Keratinocyte (primary cell): ENCODE results near the gene UHRF2. TPM values are rescaled to one million over a fixed set of nuclear protein-coding genes. Genes with fewer than 3 reads are reported as not detected.
A peak's percentile ranks its signal among the peaks of the same experiment; 100 is the strongest.

Experiments
- DNase-seq: peaks from one replicate; pipeline ENCODE4 v3.0.0-alpha.2; 2011; ENCODE audit warnings: low read depth, missing footprints, low spot score
- FAIRE-seq: peaks from 2 replicates; lab custom pipeline; 2011; peaks lifted over from hg19 to GRCh38; lab: Jason Lieb, UNC
- H2AFZ ChIP-seq: 2 replicates; pipeline ENCODE4 v1.6.0; 2012; ENCODE audit warnings: low read length, control low read depth, inconsistent platforms; ENCODE audit not compliant: control insufficient read depth
- H3K27ac ChIP-seq: 2 replicates; pipeline ENCODE4 v1.5.1; 2011; ENCODE audit warnings: low read length; ENCODE audit not compliant: control insufficient read depth, insufficient read depth
- H3K27me3 ChIP-seq: 3 replicates; pipeline ENCODE4 v1.6.0; 2011; ENCODE audit warnings: low read length; ENCODE audit not compliant: control insufficient read depth, insufficient read depth; ENCODE audit errors: extremely low read depth
- H3K36me3 ChIP-seq, 2 experiments: 2 replicates in 1 of 2; 3 replicates in 1 of 2; pipeline ENCODE4 v1.5.1; 2011; ENCODE audit warnings: low read length in 2 of 2, mild to moderate bottlenecking in 1 of 2; ENCODE audit not compliant: control insufficient read depth in 2 of 2, insufficient read depth in 2 of 2; ENCODE audit errors: extremely low read depth in 1 of 2
- H3K4me1 ChIP-seq: 3 replicates; pipeline ENCODE4 v1.5.1; 2011; ENCODE audit warnings: low read length; ENCODE audit not compliant: control insufficient read depth, insufficient read depth; ENCODE audit errors: extremely low read depth
- H3K4me2 ChIP-seq: 3 replicates; pipeline ENCODE4 v1.6.0; 2011; ENCODE audit warnings: low read depth, low read length; ENCODE audit not compliant: control insufficient read depth, insufficient read depth; ENCODE audit errors: extremely low read depth
- H3K4me3 ChIP-seq, 3 experiments: fragments of 200-600 bp in 1 of 3; sonication (generic) in 1 of 3; 2 replicates in 2 of 3; 3 replicates in 1 of 3; pipeline ENCODE4 v1.5.1; 2011 to 2016; ENCODE audit warnings: low read length in 3 of 3, mild to moderate bottlenecking in 3 of 3, control low read depth in 2 of 3, inconsistent platforms in 1 of 3, low read depth in 1 of 3, mixed read lengths in 1 of 3, mixed run types in 1 of 3, moderate library complexity in 1 of 3; ENCODE audit not compliant: control insufficient read depth in 2 of 3, insufficient read depth in 2 of 3; ENCODE audit errors: extremely low read depth in 1 of 3
- H3K79me2 ChIP-seq: 2 replicates; pipeline ENCODE4 v1.6.0; 2012; ENCODE audit warnings: low read length; ENCODE audit not compliant: control insufficient read depth, insufficient read depth
- H3K9ac ChIP-seq: 3 replicates; pipeline ENCODE4 v1.6.0; 2011; ENCODE audit warnings: low read length; ENCODE audit not compliant: control insufficient read depth, insufficient read depth; ENCODE audit errors: extremely low read depth
- H3K9me1 ChIP-seq: 3 replicates; pipeline ENCODE4 v1.6.0; 2011; ENCODE audit warnings: low read length; ENCODE audit not compliant: control insufficient read depth, insufficient read depth; ENCODE audit errors: extremely low read depth
- H3K9me3 ChIP-seq: 2 replicates; pipeline ENCODE4 v1.5.1; 2012; ENCODE audit warnings: low read depth, low read length; ENCODE audit not compliant: control insufficient read depth
- H4K20me1 ChIP-seq: 3 replicates; pipeline ENCODE4 v1.6.0; 2011; ENCODE audit warnings: low read length; ENCODE audit not compliant: control insufficient read depth, insufficient read depth; ENCODE audit errors: extremely low read depth
- EZH2 ChIP-seq: IDR thresholded peaks from one replicate; pipeline ENCODE4 v1.6.1; 2012; ENCODE audit warnings: inconsistent platforms, mild to moderate bottlenecking, low read length, moderate library complexity
- dilution Hi-C: fragments of 300-500 bp; cut with MboI; formaldehyde crosslinking; loops from one replicate; pipeline ENCODE4 v1.7.0; 2020; ENCODE audit warnings: low sequenced_read_pairs; ENCODE audit not compliant: extremely low pct_ligation_motif_present
- polyA plus RNA-seq, 5 experiments: library from polyadenylated mRNA; depleted of rRNA in 3 of 5; stranded (reverse) in 3 of 5; stranded (forward) in 1 of 5; unstranded in 1 of 5; fragments of >200 nt; gene quantifications; 1 replicate in 1 of 5; 2 replicates in 3 of 5; 3 replicates in 1 of 5; pipeline versions ENCODE4 v1.2.1 to v1.2.3, GENCODE V29; 2011 to 2012; ENCODE audit warnings: missing spikeins in 2 of 5, low read depth in 1 of 5, low replicate concordance in 1 of 5
- small RNA-seq, 3 experiments: library from RNA; depleted of rRNA; stranded (forward); fragments of <200 nt; gene quantifications; one replicate each; pipeline ENCODE3, GENCODE V24; 2012; ENCODE audit warnings: low read depth in 3 of 3, low replicate concordance in 1 of 3; ENCODE audit not compliant: insufficient read length in 3 of 3
- TF ChIP-seq, protein P1 (sequence below), 3 experiments: IDR thresholded peaks in 1 of 3; conservative IDR thresholded peaks in 1 of 3; optimal IDR thresholded peaks in 1 of 3; 2 replicates in 2 of 3; 3 replicates in 1 of 3; pipeline versions ENCODE3 to v1.5.1; 2011; ENCODE audit warnings: low read length in 3 of 3, mild to moderate bottlenecking in 3 of 3, moderate library complexity in 2 of 3, control low read depth in 1 of 3, inconsistent platforms in 1 of 3; ENCODE audit not compliant: insufficient read depth in 2 of 3; ENCODE audit errors: extremely low read depth in 1 of 3

Gene UHRF2
- polyA plus RNA-seq, 1 donor (not counting 4 experiments of a cell fraction or from before 2014, with no cell fraction given) = 77.0 TPM

GRCh38 chr9:6552498-6553121, 139.6 kb downstream of the UHRF2 start:
- H3K79me2 ChIP-seq = no peaks in the 10 kb centered on the region
- no peak overlapping the region for H2AFZ ChIP-seq
- FAIRE-seq (peak; percentile 51), DNase-seq (no peak)
- H3K9me3 ChIP-seq = no peaks in the 10 kb centered on the region
- no peaks in the 10 kb centered on the region for H3K9me1 ChIP-seq
- H3K4me3 ChIP-seq = no peak overlapping the region
- H3K4me2 ChIP-seq = no peak overlapping the region
- no peaks in the 10 kb centered on the region for H4K20me1 ChIP-seq
- H3K9ac ChIP-seq = no peak overlapping the region
- dilution Hi-C loops = no loop called here
- TF ChIP-seq EZH2 = no peak
- TF ChIP-seq, protein P1, sequence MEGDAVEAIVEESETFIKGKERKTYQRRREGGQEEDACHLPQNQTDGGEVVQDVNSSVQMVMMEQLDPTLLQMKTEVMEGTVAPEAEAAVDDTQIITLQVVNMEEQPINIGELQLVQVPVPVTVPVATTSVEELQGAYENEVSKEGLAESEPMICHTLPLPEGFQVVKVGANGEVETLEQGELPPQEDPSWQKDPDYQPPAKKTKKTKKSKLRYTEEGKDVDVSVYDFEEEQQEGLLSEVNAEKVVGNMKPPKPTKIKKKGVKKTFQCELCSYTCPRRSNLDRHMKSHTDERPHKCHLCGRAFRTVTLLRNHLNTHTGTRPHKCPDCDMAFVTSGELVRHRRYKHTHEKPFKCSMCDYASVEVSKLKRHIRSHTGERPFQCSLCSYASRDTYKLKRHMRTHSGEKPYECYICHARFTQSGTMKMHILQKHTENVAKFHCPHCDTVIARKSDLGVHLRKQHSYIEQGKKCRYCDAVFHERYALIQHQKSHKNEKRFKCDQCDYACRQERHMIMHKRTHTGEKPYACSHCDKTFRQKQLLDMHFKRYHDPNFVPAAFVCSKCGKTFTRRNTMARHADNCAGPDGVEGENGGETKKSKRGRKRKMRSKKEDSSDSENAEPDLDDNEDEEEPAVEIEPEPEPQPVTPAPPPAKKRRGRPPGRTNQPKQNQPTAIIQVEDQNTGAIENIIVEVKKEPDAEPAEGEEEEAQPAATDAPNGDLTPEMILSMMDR (optimal IDR thresholded peaks at IDR 0.05 in 1 of 3, IDR thresholded peaks at IDR 0.05 in 1 of 3, conservative IDR thresholded peaks at IDR 0.05 in 1 of 3; ENCODE audit: extremely low read depth in 1 of 3, insufficient read depth in 2 of 3, low read length in 3 of 3) = no peak
- H3K27me3 ChIP-seq = no peaks in the 10 kb centered on the region
- H3K36me3 ChIP-seq = no peaks in the 10 kb centered on the region
- no peak overlapping the region for H3K27ac ChIP-seq
- peaks cover 5% of the 10 kb centered on the region for H3K4me1 ChIP-seq

DNA sequence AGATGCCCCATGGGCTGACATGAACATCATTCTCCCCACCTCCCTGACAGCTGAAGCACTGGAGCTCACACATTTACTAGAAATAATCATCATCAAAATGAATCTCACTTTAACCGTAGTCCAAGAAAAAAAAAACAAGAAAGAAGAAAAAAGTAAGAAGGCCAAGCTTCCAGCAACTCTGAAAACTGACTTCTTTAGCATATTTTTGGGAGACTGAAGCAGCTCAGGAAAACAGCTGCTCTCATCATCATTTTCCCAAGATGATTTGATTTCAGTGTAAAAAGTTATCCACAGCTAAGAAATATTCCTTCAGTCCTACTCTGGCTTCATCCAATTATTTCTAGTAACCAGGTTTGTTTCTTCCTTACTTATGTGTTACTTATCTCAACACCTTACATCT, 140.9 kb downstream of the UHRF2 start:
- peaks cover 5% of the 10 kb centered on the region for H3K4me1 ChIP-seq
- no peak for DNase-seq
- no peaks in the 10 kb centered on the region for H3K36me3 ChIP-seq
- H3K27ac ChIP-seq = no peak overlapping the region
- no peak for TF ChIP-seq EZH2
- TF ChIP-seq, protein P1 (optimal IDR thresholded peaks at IDR 0.05 in 1 of 3, IDR thresholded peaks at IDR 0.05 in 1 of 3, conservative IDR thresholded peaks at IDR 0.05 in 1 of 3; ENCODE audit: extremely low read depth in 1 of 3, insufficient read depth in 2 of 3, low read length in 3 of 3) = no peak
- H4K20me1 ChIP-seq = no peaks in the 10 kb centered on the region
- no peak overlapping the region for H3K4me3 ChIP-seq
- H3K4me2 ChIP-seq = no peak overlapping the region
- no peak for FAIRE-seq
- no peak overlapping the region for H2AFZ ChIP-seq
- H3K9me1 ChIP-seq = no peaks in the 10 kb centered on the region
- no peaks in the 10 kb centered on the region for H3K27me3 ChIP-seq
- H3K9ac ChIP-seq = no peak overlapping the region
- dilution Hi-C loops = no loop called here
- H3K9me3 ChIP-seq = no peaks in the 10 kb centered on the region
- H3K79me2 ChIP-seq = no peaks in the 10 kb centered on the region

Small RNA genes within 50 kb of the gene (small RNA-seq; reads per million reads assigned to genes)
- 0 reads per million in 3 experiments for gene RN7SL25P

Other genes starting within 250 kb of the UHRF2 start
- 1.6 to 33.2 TPM (median 7.8 TPM) in 3 replicates for gene IL33, start 197.4 kb upstream of the UHRF2 start, polyA plus RNA-seq
- gene TPD52L3, start 84.8 kb upstream of the UHRF2 start, polyA plus RNA-seq = not detected in 3 replicates
- 0.64 to 1.1 TPM (median 0.69 TPM) in 3 replicates for gene GLDC, start 232.5 kb downstream of the UHRF2 start, polyA plus RNA-seq